A673 (cell line): ENCODE results near the gene GRID2. TPM values are rescaled to one million over a fixed set of nuclear protein-coding genes. Genes with fewer than 3 reads are reported as not detected.

ENCODE experiments used
- BruUV-seq: library from RNA; stranded (reverse); fragments of 400-500 nt; replicated peaks from 2 replicates; lab custom pipeline; 2021; lab: Mats Ljungman, UMichigan
- CTCF ChIA-PET: fragments of 300-600 bp; sonication (Branson Sonifier 250); formaldehyde crosslinking; loops from one replicate; lab custom pipeline; 2022; ENCODE audit warnings: antibody characterized with exemption; lab: Charles Lee
- POLR2A ChIA-PET: fragments of 300-600 bp; sonication (Branson Sonifier 250); formaldehyde crosslinking; loops from one replicate; lab custom pipeline; 2022; ENCODE audit warnings: antibody characterized with exemption; ENCODE audit not compliant: low non-redundant PET; lab: Charles Lee
- DNase-seq: peaks from one replicate; pipeline ENCODE4 v3.0.0-alpha.2; 2015; ENCODE audit warnings: low spot score
- H3K27ac ChIP-seq: fragments of 200-600 bp; sonication (generic); 2 replicates; pipeline ENCODE4 v1.5.1; 2016; ENCODE audit warnings: mixed run types, low read depth, mild to moderate bottlenecking, mixed read lengths, antibody characterized with exemption, low read length; ENCODE audit not compliant: poor library complexity, severe bottlenecking
- H3K27me3 ChIP-seq: fragments of 200-600 bp; sonication (generic); replicated peaks from 2 replicates; pipeline ENCODE4 v1.6.1; 2017; ENCODE audit warnings: mixed run types, low read depth, mild to moderate bottlenecking, mixed read lengths, antibody characterized with exemption, low read length; ENCODE audit not compliant: insufficient read depth, poor library complexity
- H3K36me3 ChIP-seq: fragments of 200-600 bp; sonication (generic); 2 replicates; pipeline ENCODE4 v1.6.1; 2016; ENCODE audit warnings: mixed run types, mild to moderate bottlenecking, mixed read lengths, antibody characterized with exemption, low read length; ENCODE audit not compliant: insufficient read depth, poor library complexity, severe bottlenecking
- H3K4me1 ChIP-seq: fragments of 200-600 bp; sonication (generic); 2 replicates; pipeline ENCODE4 v1.6.1; 2017; ENCODE audit warnings: mixed run types, mild to moderate bottlenecking, mixed read lengths, antibody characterized with exemption, low read length; ENCODE audit not compliant: insufficient read depth, poor library complexity, severe bottlenecking
- H3K4me3 ChIP-seq: fragments of 200-600 bp; sonication (generic); 2 replicates; pipeline ENCODE4 v1.5.1; 2016; ENCODE audit warnings: low read depth, mixed run types, mild to moderate bottlenecking, mixed read lengths, low read length; ENCODE audit not compliant: poor library complexity, severe bottlenecking
- H3K9me3 ChIP-seq: fragments of 200-600 bp; sonication (generic); 2 replicates; pipeline ENCODE4 v1.6.1; 2016; ENCODE audit warnings: mixed run types, low read depth, mild to moderate bottlenecking, mixed read lengths, antibody characterized with exemption, low read length; ENCODE audit not compliant: poor library complexity, severe bottlenecking
- CTCF ChIP-seq: fragments of 300-800, 200-600 bp; sonication (generic); conservative IDR thresholded peaks from 2 replicates; pipeline ENCODE4 v1.5.1; 2017; ENCODE audit warnings: low read depth, mild to moderate bottlenecking, antibody characterized with exemption, low read length, moderate library complexity, mixed read lengths
- EZH2 ChIP-seq: fragments of 200-600 bp; sonication (generic); IDR thresholded peaks from 2 replicates; pipeline ENCODE4 v1.6.1; 2017; ENCODE audit warnings: borderline replicate concordance, low read depth, mild to moderate bottlenecking, mixed read lengths, antibody characterized with exemption, low read length; ENCODE audit not compliant: poor library complexity, severe bottlenecking
- intact Hi-C: fragments of 100-400 bp; cut with micrococcal nuclease; formaldehyde crosslinking; loops from one replicate; pipeline ENCODE4 v1.10.0; 2022; ENCODE audit not compliant: unreplicated experiment
- total RNA-seq: library from RNA; stranded (reverse); gene quantifications from 2 replicates; pipeline ENCODE4 v1.2.3, GENCODE V29; 2021

The GRID2 gene
- total RNA-seq, 1 experiment from 2014 or later, result not detected

- H3K9me3 ChIP-seq, result no peaks in the 10 kb centered on the region
- H3K36me3 ChIP-seq, result no peaks in the 10 kb centered on the region
- no peak overlapping the region for H3K27ac ChIP-seq
- H3K27me3 ChIP-seq, result no peaks in the 10 kb centered on the region
- intact Hi-C loops, result no loop called here
- H3K4me1 ChIP-seq, result no peaks in the 10 kb centered on the region
- DNase-seq, result no peak
- TF ChIP-seq EZH2, result no peak
- ChIA-PET POLR2A (no interaction called here), CTCF (no interaction called here)
- H3K4me3 ChIP-seq, result no peak overlapping the region
- no TSS peak for BruUV-seq
These were observed 908.5 kb downstream of the GRID2 start for GRCh38 chr4:93212250-93212649.

GRCh38 chr4:93216646-93217045 is 912.9 kb downstream of the GRID2 start:
- no TSS peak for BruUV-seq
- ChIA-PET POLR2A (no interaction called here), CTCF (no interaction called here)
- TF ChIP-seq EZH2, result no peak
- TF ChIP-seq CTCF, result no peak
- Histone ChIP-seq H3K27ac (no peak overlapping the region), H3K36me3 (no peaks in the 10 kb centered on the region), H3K9me3 (no peaks in the 10 kb centered on the region), H3K4me3 (no peak overlapping the region), H3K4me1 (no peaks in the 10 kb centered on the region), H3K27me3 (no peaks in the 10 kb centered on the region)
- intact Hi-C loops, result no loop called here
- DNase-seq, result no peak

GRCh38 chr4:93217431-93217830 is 913.7 kb downstream of the GRID2 start:
- Histone ChIP-seq H3K4me1 (no peaks in the 10 kb centered on the region), H3K4me3 (no peak overlapping the region), H3K36me3 (no peaks in the 10 kb centered on the region), H3K27ac (no peak overlapping the region), H3K27me3 (no peaks in the 10 kb centered on the region), H3K9me3 (no peaks in the 10 kb centered on the region)
- intact Hi-C loops, result no loop called here
- TF ChIP-seq CTCF (no peak), EZH2 (no peak)
- ChIA-PET POLR2A (no interaction called here), CTCF (no interaction called here)
- DNase-seq, result no peak
- no TSS peak for BruUV-seq

DNA sequence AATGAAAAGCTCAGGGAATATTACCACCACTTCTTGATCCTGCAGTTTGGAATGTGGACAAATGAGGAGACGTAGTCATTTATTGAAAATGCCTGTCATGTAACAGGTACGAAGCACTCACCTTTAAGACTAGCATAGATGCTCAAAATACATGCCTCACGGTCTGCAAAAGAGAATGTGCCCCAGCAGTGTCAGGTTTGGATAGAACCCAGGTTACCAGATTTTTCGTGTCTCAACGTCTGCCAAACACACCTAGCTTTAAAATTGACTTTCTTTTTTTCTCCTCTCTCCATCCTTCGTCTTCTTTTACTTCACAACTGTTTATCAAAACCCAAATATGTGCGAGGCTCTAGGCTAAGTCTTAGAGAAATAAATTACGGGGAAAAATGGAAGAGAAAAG is 918.0 kb downstream of the GRID2 start:
- no TSS peak for BruUV-seq
- no peaks in the 10 kb centered on the region for H3K27me3 ChIP-seq
- no peak for TF ChIP-seq CTCF
- no peak for TF ChIP-seq EZH2

More for the DNA sequence above, 918.0 kb downstream of the GRID2 start:
- Histone ChIP-seq H3K4me1 (no peaks in the 10 kb centered on the region), H3K9me3 (no peaks in the 10 kb centered on the region), H3K4me3 (no peak overlapping the region), H3K36me3 (no peaks in the 10 kb centered on the region), H3K27ac (no peak overlapping the region)
- CTCF ChIA-PET, result no interaction called here
- intact Hi-C loops, result no loop called here
- POLR2A ChIA-PET, result no interaction called here
- DNase-seq, result no peak
